ENCODE data around the gene USP25.

- TF ChIP-seq, protein P1, sequence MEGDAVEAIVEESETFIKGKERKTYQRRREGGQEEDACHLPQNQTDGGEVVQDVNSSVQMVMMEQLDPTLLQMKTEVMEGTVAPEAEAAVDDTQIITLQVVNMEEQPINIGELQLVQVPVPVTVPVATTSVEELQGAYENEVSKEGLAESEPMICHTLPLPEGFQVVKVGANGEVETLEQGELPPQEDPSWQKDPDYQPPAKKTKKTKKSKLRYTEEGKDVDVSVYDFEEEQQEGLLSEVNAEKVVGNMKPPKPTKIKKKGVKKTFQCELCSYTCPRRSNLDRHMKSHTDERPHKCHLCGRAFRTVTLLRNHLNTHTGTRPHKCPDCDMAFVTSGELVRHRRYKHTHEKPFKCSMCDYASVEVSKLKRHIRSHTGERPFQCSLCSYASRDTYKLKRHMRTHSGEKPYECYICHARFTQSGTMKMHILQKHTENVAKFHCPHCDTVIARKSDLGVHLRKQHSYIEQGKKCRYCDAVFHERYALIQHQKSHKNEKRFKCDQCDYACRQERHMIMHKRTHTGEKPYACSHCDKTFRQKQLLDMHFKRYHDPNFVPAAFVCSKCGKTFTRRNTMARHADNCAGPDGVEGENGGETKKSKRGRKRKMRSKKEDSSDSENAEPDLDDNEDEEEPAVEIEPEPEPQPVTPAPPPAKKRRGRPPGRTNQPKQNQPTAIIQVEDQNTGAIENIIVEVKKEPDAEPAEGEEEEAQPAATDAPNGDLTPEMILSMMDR (IDR thresholded peaks at IDR 0.05 in 2 of 3, conservative IDR thresholded peaks at IDR 0.05 in 1 of 3; ENCODE audit: borderline replicate concordance in 1 of 3, insufficient read depth in 1 of 3, low read depth in 2 of 3, low read length in 2 of 3) = no peak
- TF ChIP-seq ZBTB33 (IDR thresholded peaks at IDR 0.05; ENCODE audit: extremely low read depth, insufficient replicate concordance, low read length) = no peak
- no peak for TF ChIP-seq TCF7L2 (IDR thresholded peaks at IDR 0.05; ENCODE audit: borderline replicate concordance, extremely low read depth, insufficient read depth, insufficient read length)
- no peak for TF ChIP-seq POLR2AphosphoS5 (IDR thresholded peaks at IDR 0.05; ENCODE audit: low read depth, low read length)
- TF ChIP-seq CEBPB (IDR thresholded peaks at IDR 0.05; ENCODE audit: low read depth) = no peak
- TF ChIP-seq, protein P2, sequence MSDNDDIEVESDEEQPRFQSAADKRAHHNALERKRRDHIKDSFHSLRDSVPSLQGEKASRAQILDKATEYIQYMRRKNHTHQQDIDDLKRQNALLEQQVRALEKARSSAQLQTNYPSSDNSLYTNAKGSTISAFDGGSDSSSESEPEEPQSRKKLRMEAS (IDR thresholded peaks at IDR 0.05) = no peak
- TF ChIP-seq YY1 (IDR thresholded peaks at IDR 0.05; ENCODE audit: extremely low read depth, insufficient replicate concordance, low read depth, low read length) = no peak
- no peak for TF ChIP-seq POLR2A (IDR thresholded peaks at IDR 0.05; ENCODE audit: borderline replicate concordance, extremely low read depth, insufficient read depth, insufficient read length)
- TF ChIP-seq ATF3 (IDR thresholded peaks at IDR 0.05) = no peak
- no peak for TF ChIP-seq EZH2phosphoT487 (IDR thresholded peaks at IDR 0.05; ENCODE audit: borderline replicate concordance)
Measured at GRCh38 chr21:15928196-15928595, 198.4 kb downstream of the USP25 start.
